ENCODE measurements around the gene TEX30.

- TF ChIP-seq CTCF (IDR thresholded peaks at IDR 0.05) (no peak), EZH2 (IDR thresholded peaks at IDR 0.05; ENCODE audit: borderline replicate concordance, insufficient read depth, low read depth, low read length, poor library complexity, severe bottlenecking) (no peak)
These were observed 21.7 kb downstream of the TEX30 start for GRCh38 chr13:102751886-102752285.

All from B cell (primary cell).